Measurements from ENCODE around the gene KLHL17. TPM values are rescaled to one million over a fixed set of nuclear protein-coding genes. Genes with fewer than 3 reads are reported as not detected.

KLHL17 gene
- total and polyA plus RNA-seq, 9 of the 15 experiments (the other 6 are each of a cell fraction or from before 2014, with no cell fraction given): 0.14 to 84.8 (median 13.0) TPM

DNA sequence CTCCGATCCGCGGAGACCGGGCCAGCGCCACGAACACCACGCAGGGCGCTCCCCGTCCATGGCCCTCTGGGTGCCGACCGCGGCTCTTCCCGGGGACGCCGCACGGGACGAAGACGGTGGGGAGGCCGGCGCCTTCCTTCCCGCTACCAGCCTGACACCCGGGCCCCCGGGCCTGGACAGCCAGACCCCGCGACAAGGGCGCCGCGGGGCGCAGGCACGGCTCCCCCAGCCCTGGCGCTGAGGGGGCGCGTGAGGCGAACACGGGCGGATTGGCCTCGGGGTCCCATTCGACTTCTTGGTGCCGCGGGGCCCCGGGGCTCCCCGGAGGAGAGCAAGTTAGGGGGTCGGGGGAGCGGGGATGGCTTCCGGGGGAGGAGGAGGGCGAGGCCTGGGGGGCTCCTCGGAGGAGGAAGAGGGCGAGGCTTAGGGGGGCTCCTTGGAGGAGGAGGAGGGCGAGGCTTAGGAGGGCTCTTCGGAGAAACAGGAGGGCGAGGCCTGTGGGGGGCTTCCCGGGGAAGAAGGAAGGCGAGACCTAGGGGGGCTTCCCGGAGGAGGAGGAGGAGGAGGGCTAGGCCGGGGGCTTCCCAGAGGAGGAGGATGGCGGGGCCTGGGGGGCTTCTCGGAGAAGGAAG is 537 bp upstream of the KLHL17 start:
- no TSS peak for BruUV-seq (replicated peaks)
- ATAC-seq (peak; percentile 11), FAIRE-seq (no peak), DNase-seq (ENCODE audit: extremely low read depth in 1 of 4, low spot score in 3 of 4) (no peak)
- intact Hi-C loops (cut with micrococcal nuclease): no loop called here
- Histone ChIP-seq H3K79me2 (ENCODE audit: control insufficient read depth, insufficient read depth, low read length) (peaks cover 46% of the 10 kb centered on the region), H2AFZ (ENCODE audit: low read depth, low read length) (peak overlapping the region; percentile 69), H4K20me1 (replicated peaks; ENCODE audit: control insufficient read depth, insufficient read depth, low read length) (peaks cover 7% of the 10 kb centered on the region), H3K36me3 (ENCODE audit: control insufficient read depth, insufficient read depth, low read length) (peaks cover 61% of the 10 kb centered on the region), H3K4me1 (replicated peaks in 1 of 2; ENCODE audit: control insufficient read depth in 2 of 2, insufficient read depth in 2 of 2, low read length in 2 of 2) (peaks cover 13 to 73% of the 10 kb centered on the region in 2 experiments), H3K9ac (ENCODE audit: insufficient read depth in 1 of 2, low read depth in 2 of 2, low read length in 2 of 2) (peak overlapping the region; percentile 68 to 94), H3K9me3 (replicated peaks; ENCODE audit: control insufficient read depth, insufficient read depth, low read depth, low read length) (no peaks in the 10 kb centered on the region), H3K9me1 (ENCODE audit: control insufficient read depth, insufficient read depth, low read length) (no peaks in the 10 kb centered on the region), H3K27me3 (ENCODE audit: control insufficient read depth in 2 of 2, insufficient read depth in 2 of 2, low read length in 2 of 2) (no peaks in the 10 kb centered on the region), H3K4me3 (peak overlapping the region; percentile 88), H3K27ac (ENCODE audit: extremely low read depth, low read depth, low read length) (peak overlapping the region; percentile 71; the same call in 1 of the 3 replicates), H3K4me2 (ENCODE audit: insufficient read depth, low read length) (peak overlapping the region; percentile 79)
- CTCF ChIA-PET (ENCODE audit: low intra/inter-chr PET ratio): no interaction called here
- WGBS (ENCODE audit: insufficient coverage, low coverage, missing lambda C conversion rate): 51% methylated on average over 14 of the region's 57 CpGs
- POLR2A ChIA-PET: interaction anchor here (0.6 to 1.2 kb wide), 5 partner anchors 11 to 55 kb away, joined by 3 to 7 read pairs (median 4); no protein-coding TSS in a partner anchor
- in situ Hi-C loops (cut with MboI): no loop called here
- TF ChIP-seq POLR3A (IDR thresholded peaks at IDR 0.05; ENCODE audit: borderline replicate concordance, extremely low read depth, insufficient read depth, insufficient read length) (no peak), CAMTA2 (CRISPR knock-in tag; conservative IDR thresholded peaks at IDR 0.05) (0 out of 2 replicates have a peak, but pooled peaks have one; percentile 18), ARHGAP35 (IDR thresholded peaks at IDR 0.05; ENCODE audit: partially characterized antibody) (no peak), RUNX1 (IDR thresholded peaks at IDR 0.05; ENCODE audit: low read depth) (no peak), ZNF121 (CRISPR knock-in tag; conservative IDR thresholded peaks at IDR 0.05) (peak; percentile 29; the same call in 1 of the 2 replicates), ESRRB (CRISPR knock-in tag; IDR thresholded peaks at IDR 0.05; ENCODE audit: borderline replicate concordance) (no peak)
- TF ChIP-seq, protein P1, sequence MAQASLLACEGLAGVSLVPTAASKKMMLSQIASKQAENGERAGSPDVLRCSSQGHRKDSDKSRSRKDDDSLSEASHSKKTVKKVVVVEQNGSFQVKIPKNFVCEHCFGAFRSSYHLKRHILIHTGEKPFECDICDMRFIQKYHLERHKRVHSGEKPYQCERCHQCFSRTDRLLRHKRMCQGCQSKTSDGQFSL (CRISPR knock-in tag; IDR thresholded peaks at IDR 0.05): no peak
- TF ChIP-seq, protein P1 (tag; IDR thresholded peaks at IDR 0.05): no peak
- TF ChIP-seq, protein P2, sequence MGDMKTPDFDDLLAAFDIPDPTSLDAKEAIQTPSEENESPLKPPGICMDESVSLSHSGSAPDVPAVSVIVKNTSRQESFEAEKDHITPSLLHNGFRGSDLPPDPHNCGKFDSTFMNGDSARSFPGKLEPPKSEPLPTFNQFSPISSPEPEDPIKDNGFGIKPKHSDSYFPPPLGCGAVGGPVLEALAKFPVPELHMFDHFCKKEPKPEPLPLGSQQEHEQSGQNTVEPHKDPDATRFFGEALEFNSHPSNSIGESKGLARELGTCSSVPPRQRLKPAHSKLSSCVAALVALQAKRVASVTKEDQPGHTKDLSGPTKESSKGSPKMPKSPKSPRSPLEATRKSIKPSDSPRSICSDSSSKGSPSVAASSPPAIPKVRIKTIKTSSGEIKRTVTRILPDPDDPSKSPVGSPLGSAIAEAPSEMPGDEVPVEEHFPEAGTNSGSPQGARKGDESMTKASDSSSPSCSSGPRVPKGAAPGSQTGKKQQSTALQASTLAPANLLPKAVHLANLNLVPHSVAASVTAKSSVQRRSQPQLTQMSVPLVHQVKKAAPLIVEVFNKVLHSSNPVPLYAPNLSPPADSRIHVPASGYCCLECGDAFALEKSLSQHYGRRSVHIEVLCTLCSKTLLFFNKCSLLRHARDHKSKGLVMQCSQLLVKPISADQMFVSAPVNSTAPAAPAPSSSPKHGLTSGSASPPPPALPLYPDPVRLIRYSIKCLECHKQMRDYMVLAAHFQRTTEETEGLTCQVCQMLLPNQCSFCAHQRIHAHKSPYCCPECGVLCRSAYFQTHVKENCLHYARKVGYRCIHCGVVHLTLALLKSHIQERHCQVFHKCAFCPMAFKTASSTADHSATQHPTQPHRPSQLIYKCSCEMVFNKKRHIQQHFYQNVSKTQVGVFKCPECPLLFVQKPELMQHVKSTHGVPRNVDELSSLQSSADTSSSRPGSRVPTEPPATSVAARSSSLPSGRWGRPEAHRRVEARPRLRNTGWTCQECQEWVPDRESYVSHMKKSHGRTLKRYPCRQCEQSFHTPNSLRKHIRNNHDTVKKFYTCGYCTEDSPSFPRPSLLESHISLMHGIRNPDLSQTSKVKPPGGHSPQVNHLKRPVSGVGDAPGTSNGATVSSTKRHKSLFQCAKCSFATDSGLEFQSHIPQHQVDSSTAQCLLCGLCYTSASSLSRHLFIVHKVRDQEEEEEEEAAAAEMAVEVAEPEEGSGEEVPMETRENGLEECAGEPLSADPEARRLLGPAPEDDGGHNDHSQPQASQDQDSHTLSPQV (IDR thresholded peaks at IDR 0.05): no peak
- TF ChIP-seq, protein P3, sequence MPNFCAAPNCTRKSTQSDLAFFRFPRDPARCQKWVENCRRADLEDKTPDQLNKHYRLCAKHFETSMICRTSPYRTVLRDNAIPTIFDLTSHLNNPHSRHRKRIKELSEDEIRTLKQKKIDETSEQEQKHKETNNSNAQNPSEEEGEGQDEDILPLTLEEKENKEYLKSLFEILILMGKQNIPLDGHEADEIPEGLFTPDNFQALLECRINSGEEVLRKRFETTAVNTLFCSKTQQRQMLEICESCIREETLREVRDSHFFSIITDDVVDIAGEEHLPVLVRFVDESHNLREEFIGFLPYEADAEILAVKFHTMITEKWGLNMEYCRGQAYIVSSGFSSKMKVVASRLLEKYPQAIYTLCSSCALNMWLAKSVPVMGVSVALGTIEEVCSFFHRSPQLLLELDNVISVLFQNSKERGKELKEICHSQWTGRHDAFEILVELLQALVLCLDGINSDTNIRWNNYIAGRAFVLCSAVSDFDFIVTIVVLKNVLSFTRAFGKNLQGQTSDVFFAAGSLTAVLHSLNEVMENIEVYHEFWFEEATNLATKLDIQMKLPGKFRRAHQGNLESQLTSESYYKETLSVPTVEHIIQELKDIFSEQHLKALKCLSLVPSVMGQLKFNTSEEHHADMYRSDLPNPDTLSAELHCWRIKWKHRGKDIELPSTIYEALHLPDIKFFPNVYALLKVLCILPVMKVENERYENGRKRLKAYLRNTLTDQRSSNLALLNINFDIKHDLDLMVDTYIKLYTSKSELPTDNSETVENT (CRISPR knock-in tag; IDR thresholded peaks at IDR 0.05): peak; percentile 78; the same call in 1 of the 2 replicates
- TF ChIP-seq, protein P4, sequence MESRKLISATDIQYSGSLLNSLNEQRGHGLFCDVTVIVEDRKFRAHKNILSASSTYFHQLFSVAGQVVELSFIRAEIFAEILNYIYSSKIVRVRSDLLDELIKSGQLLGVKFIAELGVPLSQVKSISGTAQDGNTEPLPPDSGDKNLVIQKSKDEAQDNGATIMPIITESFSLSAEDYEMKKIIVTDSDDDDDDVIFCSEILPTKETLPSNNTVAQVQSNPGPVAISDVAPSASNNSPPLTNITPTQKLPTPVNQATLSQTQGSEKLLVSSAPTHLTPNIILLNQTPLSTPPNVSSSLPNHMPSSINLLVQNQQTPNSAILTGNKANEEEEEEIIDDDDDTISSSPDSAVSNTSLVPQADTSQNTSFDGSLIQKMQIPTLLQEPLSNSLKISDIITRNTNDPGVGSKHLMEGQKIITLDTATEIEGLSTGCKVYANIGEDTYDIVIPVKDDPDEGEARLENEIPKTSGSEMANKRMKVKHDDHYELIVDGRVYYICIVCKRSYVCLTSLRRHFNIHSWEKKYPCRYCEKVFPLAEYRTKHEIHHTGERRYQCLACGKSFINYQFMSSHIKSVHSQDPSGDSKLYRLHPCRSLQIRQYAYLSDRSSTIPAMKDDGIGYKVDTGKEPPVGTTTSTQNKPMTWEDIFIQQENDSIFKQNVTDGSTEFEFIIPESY (CRISPR knock-in tag; IDR thresholded peaks at IDR 0.05): peak; percentile 98
